ENCODE results near the gene CDKN2D.

- TF ChIP-seq CTCF (IDR thresholded peaks at IDR 0.05; ENCODE audit: poor library complexity) (no peak), EZH2 (IDR thresholded peaks at IDR 0.05; ENCODE audit: borderline replicate concordance) (no peak)
These were observed 43.1 kb downstream of the CDKN2D start for GRCh38 chr19:10525636-10526035.

Data from hepatocyte (in vitro differentiated cells).